ENCODE data around the gene CLBA1. TPM values are rescaled to one million over a fixed set of nuclear protein-coding genes. Genes with fewer than 3 reads are reported as not detected.

CLBA1 gene
- 2.4 TPM for total RNA-seq
- long read RNA-seq, partial matches to known transcripts, result 0 of 4 reads
- long read RNA-seq, other reads (novel, unspliced or antisense), result 1 of 4 reads

DNA sequence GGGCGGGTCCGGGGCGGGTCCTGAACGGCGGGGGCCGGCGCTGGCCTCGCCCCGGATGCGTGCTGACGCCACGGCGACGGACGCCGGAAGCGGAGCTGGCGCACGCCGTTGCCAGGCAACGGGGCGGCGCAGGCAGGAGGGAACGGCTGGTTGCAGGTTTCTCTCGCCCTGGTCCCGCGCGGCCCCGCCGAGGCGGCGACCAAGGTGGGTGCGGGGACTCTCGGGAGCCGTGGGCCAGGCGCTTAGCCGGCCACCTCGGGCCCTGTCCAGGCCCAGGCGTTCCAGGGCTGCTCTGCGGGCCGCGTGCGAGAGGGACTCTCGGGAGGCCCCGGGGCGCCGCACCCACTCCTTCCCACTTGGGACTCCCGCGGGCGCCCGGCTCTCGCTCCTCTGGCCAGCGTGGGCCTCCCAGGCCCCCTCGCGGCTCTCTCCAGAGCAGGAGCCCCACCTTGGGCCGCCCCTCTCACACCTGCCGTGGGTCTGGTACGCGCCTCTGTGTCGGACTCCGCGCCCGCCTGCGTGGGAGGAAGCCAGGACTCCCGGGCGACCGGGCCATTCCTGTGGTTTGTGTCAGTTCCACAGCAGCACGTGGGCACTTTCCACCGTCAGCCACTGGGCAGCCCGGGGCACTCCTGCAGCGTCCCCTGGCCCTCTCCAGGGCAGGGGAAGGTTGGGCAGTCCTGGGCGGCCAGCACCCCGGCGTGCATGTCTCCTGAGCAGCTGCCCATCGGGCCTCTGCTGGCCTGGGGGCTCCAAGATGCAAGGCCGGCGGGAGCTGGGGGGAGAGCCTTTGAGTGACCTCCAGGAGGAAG, at the start of gene CLBA1:
CLBA1 (plus strand) TSS at position 114 of the 812 bp plus-strand sequence; CDS start at position 758, 644 bp downstream.
- DNase-seq, result peak; percentile 89
- TF ChIP-seq, protein P1, sequence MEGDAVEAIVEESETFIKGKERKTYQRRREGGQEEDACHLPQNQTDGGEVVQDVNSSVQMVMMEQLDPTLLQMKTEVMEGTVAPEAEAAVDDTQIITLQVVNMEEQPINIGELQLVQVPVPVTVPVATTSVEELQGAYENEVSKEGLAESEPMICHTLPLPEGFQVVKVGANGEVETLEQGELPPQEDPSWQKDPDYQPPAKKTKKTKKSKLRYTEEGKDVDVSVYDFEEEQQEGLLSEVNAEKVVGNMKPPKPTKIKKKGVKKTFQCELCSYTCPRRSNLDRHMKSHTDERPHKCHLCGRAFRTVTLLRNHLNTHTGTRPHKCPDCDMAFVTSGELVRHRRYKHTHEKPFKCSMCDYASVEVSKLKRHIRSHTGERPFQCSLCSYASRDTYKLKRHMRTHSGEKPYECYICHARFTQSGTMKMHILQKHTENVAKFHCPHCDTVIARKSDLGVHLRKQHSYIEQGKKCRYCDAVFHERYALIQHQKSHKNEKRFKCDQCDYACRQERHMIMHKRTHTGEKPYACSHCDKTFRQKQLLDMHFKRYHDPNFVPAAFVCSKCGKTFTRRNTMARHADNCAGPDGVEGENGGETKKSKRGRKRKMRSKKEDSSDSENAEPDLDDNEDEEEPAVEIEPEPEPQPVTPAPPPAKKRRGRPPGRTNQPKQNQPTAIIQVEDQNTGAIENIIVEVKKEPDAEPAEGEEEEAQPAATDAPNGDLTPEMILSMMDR (IDR thresholded peaks at IDR 0.05; ENCODE audit: borderline replicate concordance), result no peak
- Histone ChIP-seq H3K36me3 (no peaks in the 10 kb centered on the region), H3K27me3 (ENCODE audit: low read depth) (no peaks in the 10 kb centered on the region), H3K9me3 (replicated peaks) (no peaks in the 10 kb centered on the region), H3K4me1 (peaks cover 15% of the 10 kb centered on the region), H3K27ac (replicated peaks) (peak within 1 kb of the TSS; percentile 77), H3K4me3 (peak within 1 kb of the TSS; percentile 93)
- intact Hi-C loops (cut with micrococcal nuclease), result no loop called here

DNA sequence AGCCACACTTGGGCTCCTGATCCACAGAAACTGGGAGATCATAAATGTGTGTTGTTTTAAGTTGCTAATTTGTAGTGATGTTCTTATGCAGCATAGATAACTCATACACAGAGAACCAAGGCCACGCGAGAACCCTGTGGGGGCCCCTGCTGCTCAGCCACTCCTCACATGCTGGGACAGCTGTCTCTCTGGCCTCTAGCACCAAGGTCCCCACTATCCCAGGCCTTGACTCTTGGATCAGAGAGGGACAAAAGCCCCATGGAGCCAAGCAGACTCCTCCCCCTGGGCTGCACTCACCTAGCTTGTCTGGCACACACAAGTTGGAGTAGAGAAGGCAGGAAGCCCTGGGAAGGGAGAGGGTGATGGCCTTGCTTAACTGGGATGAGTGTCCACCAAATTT, 49.6 kb upstream of the CLBA1 start:
- TF ChIP-seq, protein P1 (IDR thresholded peaks at IDR 0.05; ENCODE audit: borderline replicate concordance), result no peak
- peaks cover 21% of the 10 kb centered on the region for H3K4me1 ChIP-seq
- H3K9me3 ChIP-seq (replicated peaks), result no peaks in the 10 kb centered on the region
- intact Hi-C loops (cut with micrococcal nuclease), result no loop called here
- peaks cover 77% of the 10 kb centered on the region for H3K27me3 ChIP-seq (ENCODE audit: low read depth)
- H3K36me3 ChIP-seq, result no peaks in the 10 kb centered on the region
- no peak for DNase-seq
- H3K4me3 ChIP-seq, result no peak overlapping the region
- H3K27ac ChIP-seq (replicated peaks), result no peak overlapping the region

DNA sequence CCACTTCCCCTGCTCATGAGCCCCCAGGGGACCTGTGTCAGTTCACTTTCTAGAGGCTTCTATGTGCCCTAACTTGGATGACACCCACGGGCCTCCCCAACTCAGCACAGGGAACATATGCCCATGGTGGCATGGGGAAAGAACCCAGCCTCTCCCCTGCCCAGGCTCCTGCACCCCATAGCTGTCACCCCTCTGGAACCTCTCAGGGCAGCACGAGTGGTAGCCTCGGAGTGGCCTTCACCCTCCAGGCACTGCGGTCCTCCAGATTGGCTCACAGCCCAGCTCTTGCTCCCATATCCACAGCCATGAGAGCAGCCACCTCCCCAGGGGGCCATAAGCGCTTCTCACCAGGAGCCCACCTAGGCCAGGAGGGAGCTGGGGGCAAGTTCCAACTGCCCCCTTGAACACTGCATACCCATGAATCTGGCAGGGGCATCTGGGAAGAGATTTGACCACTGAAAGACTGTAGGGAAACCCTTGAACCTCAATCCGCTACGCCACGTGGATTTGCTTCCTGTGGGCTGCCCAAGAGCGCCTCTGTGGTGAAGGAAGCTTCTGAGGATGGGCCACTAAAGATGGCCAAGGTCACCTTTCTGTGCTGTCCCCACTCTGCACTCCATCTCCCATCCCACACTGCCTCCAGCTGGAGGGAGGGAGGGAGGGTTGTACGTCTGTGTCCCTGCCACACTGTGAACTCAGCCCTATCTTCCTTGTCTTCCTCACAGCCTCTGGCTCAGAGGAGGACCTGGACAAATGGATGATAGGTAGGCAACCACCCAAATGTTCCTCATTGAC, 49.0 kb upstream of the CLBA1 start:
- TF ChIP-seq, protein P1 (IDR thresholded peaks at IDR 0.05; ENCODE audit: borderline replicate concordance), result no peak
- H3K4me3 ChIP-seq, result no peak overlapping the region
- H3K27ac ChIP-seq (replicated peaks), result no peak overlapping the region
- peaks cover 21% of the 10 kb centered on the region for H3K4me1 ChIP-seq
- intact Hi-C loops (cut with micrococcal nuclease), result no loop called here
- DNase-seq, result peak; percentile 9
- no peaks in the 10 kb centered on the region for H3K36me3 ChIP-seq
- H3K27me3 ChIP-seq (ENCODE audit: low read depth), result peaks cover 71% of the 10 kb centered on the region
- no peaks in the 10 kb centered on the region for H3K9me3 ChIP-seq (replicated peaks)

DNA sequence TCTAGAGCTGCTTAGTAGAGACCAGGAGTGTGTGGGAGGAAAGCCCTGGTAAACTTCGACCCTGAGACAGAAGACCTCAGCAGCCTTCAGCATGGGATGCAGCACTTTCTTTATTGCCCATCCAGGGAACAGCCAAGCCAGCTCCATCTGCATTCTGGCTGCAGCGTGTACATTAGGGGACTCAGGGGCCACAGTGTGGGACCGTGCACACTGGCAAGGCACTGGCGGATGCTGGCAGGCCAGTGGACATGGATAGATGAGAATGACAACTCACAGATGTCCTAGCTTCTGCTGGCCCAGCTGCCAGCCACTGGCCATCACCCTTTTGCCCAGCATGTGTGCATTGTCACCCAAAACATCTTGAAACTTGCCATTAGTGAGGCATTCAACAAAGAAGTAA, 48.4 kb upstream of the CLBA1 start:
- H3K27ac ChIP-seq (replicated peaks), result no peak overlapping the region
- peaks cover 65% of the 10 kb centered on the region for H3K27me3 ChIP-seq (ENCODE audit: low read depth)
- DNase-seq, result no peak
- H3K9me3 ChIP-seq (replicated peaks), result no peaks in the 10 kb centered on the region
- H3K4me3 ChIP-seq, result no peak overlapping the region
- intact Hi-C loops (cut with micrococcal nuclease), result no loop called here
- peaks cover 15% of the 10 kb centered on the region for H3K4me1 ChIP-seq
- no peaks in the 10 kb centered on the region for H3K36me3 ChIP-seq
- TF ChIP-seq, protein P1 (IDR thresholded peaks at IDR 0.05; ENCODE audit: borderline replicate concordance), result no peak

DNA sequence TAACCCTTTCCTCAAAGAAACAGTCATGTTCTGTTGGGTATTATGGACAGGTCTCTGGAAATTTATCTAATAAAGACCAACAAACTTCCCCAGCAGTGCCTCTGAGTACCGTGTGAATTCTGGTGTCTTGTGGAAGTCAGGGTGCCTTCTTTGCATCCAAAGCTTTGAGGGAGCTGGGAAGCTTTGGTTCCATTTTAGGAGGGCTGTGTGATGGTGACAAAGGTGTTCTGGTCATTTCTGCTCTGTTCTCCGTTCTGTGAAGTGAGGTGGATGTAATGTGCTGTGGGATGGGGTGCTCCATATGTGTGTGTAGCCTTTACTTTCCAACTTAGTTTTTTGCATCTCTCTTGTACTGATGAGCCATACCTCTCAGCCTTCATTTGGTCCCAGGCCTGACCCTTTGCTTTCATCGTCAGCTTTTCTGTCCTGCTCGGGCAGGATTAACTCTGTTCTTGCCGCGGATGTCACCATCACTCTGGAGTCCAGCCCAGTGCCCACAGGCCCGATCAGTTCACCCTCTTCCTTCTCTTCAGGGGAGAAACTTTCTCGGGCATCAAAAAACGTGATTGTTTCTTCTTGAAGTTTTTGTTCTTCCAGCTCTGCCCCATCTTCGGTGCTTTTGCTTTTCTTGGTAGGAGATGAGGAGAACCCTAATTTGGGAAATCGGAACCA, 47.8 kb upstream of the CLBA1 start:
- no peak for DNase-seq
- Histone ChIP-seq H3K4me3 (no peak overlapping the region), H3K9me3 (replicated peaks) (no peaks in the 10 kb centered on the region), H3K27ac (replicated peaks) (no peak overlapping the region), H3K4me1 (peaks cover 8% of the 10 kb centered on the region), H3K36me3 (no peaks in the 10 kb centered on the region), H3K27me3 (ENCODE audit: low read depth) (peaks cover 62% of the 10 kb centered on the region)
- TF ChIP-seq, protein P1 (IDR thresholded peaks at IDR 0.05; ENCODE audit: borderline replicate concordance), result no peak
- intact Hi-C loops (cut with micrococcal nuclease), result no loop called here

Measured in left ventricle myocardium inferior (tissue), 1 donor.